H1 (cell line): ENCODE data around the gene RASSF3. TPM values are rescaled to one million over a fixed set of nuclear protein-coding genes. Genes with fewer than 3 reads are reported as not detected.

Experiments
- CTCF ChIA-PET: fragments of 300-600 bp; sonication (Branson Sonifier 250); formaldehyde crosslinking; loops from one replicate; lab custom pipeline; 2021; ENCODE audit not compliant: partially characterized antibody; lab: Charles Lee
- POLR2A ChIA-PET: fragments of 300-600 bp; sonication (Branson Sonifier 250); formaldehyde crosslinking; loops from one replicate; lab custom pipeline; 2021; ENCODE audit warnings: inconsistent platforms; ENCODE audit not compliant: partially characterized antibody; lab: Charles Lee
- DNase-seq, 2 experiments: peaks; one replicate each; pipeline versions ENCODE4 v3.0.0 to v3.0.0-alpha.2; 2010 to 2022; ENCODE audit warnings: low spot score in 2 of 2, low read depth in 1 of 2, mixed read lengths in 1 of 2
- FAIRE-seq: peaks from 2 replicates; lab custom pipeline; 2011; peaks lifted over from hg19 to GRCh38; lab: Jason Lieb, UNC
- H2AFZ ChIP-seq: 2 replicates; pipeline ENCODE4 v1.8.1; 2012; ENCODE audit warnings: low read length, inconsistent platforms
- H2AK5ac ChIP-seq: 2 replicates; pipeline ENCODE4 v1.6.1; 2013; ENCODE audit warnings: low read depth, low read length
- H2BK120ac ChIP-seq: replicated peaks from 2 replicates; pipeline ENCODE3; 2013; ENCODE audit warnings: low read depth, low read length, inconsistent platforms
- H2BK12ac ChIP-seq: 2 replicates; pipeline ENCODE4 v1.6.1; 2013; ENCODE audit warnings: low read depth, low read length
- H2BK15ac ChIP-seq: 2 replicates; pipeline ENCODE4 v1.6.1; 2013; ENCODE audit warnings: low read length
- H2BK20ac ChIP-seq: 2 replicates; pipeline ENCODE4 v1.6.1; 2013; ENCODE audit warnings: low read length
- H2BK5ac ChIP-seq: 2 replicates; pipeline ENCODE4 v1.6.1; 2013; ENCODE audit warnings: low read depth, low read length
- H3K14ac ChIP-seq: 2 replicates; pipeline ENCODE4 v1.6.1; 2013; ENCODE audit warnings: inconsistent platforms; ENCODE audit not compliant: insufficient read length
- H3K18ac ChIP-seq: 2 replicates; pipeline ENCODE4 v1.6.1; 2013; ENCODE audit warnings: low read length; ENCODE audit errors: extremely low read depth
- H3K23ac ChIP-seq: 2 replicates; pipeline ENCODE4 v1.6.1; 2013; ENCODE audit warnings: inconsistent platforms; ENCODE audit not compliant: insufficient read length
- H3K23me2 ChIP-seq: 2 replicates; pipeline ENCODE4 v1.6.1; 2013; ENCODE audit warnings: low read depth, low read length
- H3K27ac ChIP-seq: 2 replicates; pipeline ENCODE4 v1.6.1; 2011; ENCODE audit warnings: low read depth, low read length, inconsistent platforms
- H3K27me3 ChIP-seq, 4 experiments: replicated peaks in 1 of 4; 1 replicate in 1 of 4; 2 replicates in 3 of 4; pipeline versions ENCODE4 v1.6.1 to v1.8.1; 2011 to 2013; ENCODE audit warnings: low read length in 3 of 4, mild to moderate bottlenecking in 3 of 4, inconsistent platforms in 2 of 4, mixed read lengths in 2 of 4, moderate library complexity in 1 of 4; ENCODE audit not compliant: control insufficient read depth in 3 of 4, insufficient read depth in 3 of 4; ENCODE audit errors: extremely low read depth in 1 of 4
- H3K36me3 ChIP-seq, 4 experiments: 2 replicates each; pipeline versions ENCODE4 v1.6.1 to v1.8.1; 2011 to 2013; ENCODE audit warnings: mild to moderate bottlenecking in 4 of 4, low read length in 3 of 4, moderate library complexity in 2 of 4, control low read depth in 1 of 4, inconsistent platforms in 1 of 4; ENCODE audit not compliant: insufficient read depth in 4 of 4, control insufficient read depth in 2 of 4
- H3K4ac ChIP-seq: replicated peaks from 2 replicates; pipeline ENCODE3; 2013; ENCODE audit warnings: low read length, low read depth, mixed read lengths, inconsistent platforms; ENCODE audit not compliant: insufficient read length
- H3K4me1 ChIP-seq, 4 experiments: replicated peaks in 1 of 4; 1 replicate in 1 of 4; 2 replicates in 3 of 4; pipeline versions ENCODE4 v1.6.1 to v1.8.1; 2011 to 2013; ENCODE audit warnings: low read length in 3 of 4, inconsistent platforms in 2 of 4, mixed read lengths in 1 of 4; ENCODE audit not compliant: insufficient read depth in 4 of 4, control insufficient read depth in 3 of 4
- H3K4me2 ChIP-seq, 2 experiments: 2 replicates each; pipeline versions ENCODE4 v1.6.1 to v1.8.1; 2011 to 2013; ENCODE audit warnings: low read depth in 2 of 2, low read length in 2 of 2, control low read depth in 1 of 2, inconsistent platforms in 1 of 2, mild to moderate bottlenecking in 1 of 2; ENCODE audit not compliant: insufficient read depth in 1 of 2
- H3K4me3 ChIP-seq, 4 experiments: fragments of 200-600, 300-600 bp in 1 of 4; sonication (generic), shearing (Covaris generic), sonication (Bioruptor Twin) in 1 of 4; 2 replicates each; pipeline versions ENCODE4 v1.5.1 to v1.8.1; 2011 to 2016; ENCODE audit warnings: low read length in 4 of 4, low read depth in 3 of 4, control low read depth in 2 of 4, inconsistent platforms in 2 of 4, mild to moderate bottlenecking in 2 of 4, mixed read lengths in 1 of 4, moderate library complexity in 1 of 4; ENCODE audit not compliant: insufficient read depth in 2 of 4; ENCODE audit errors: extremely low read depth in 1 of 4
- H3K56ac ChIP-seq: replicated peaks from 2 replicates; pipeline ENCODE3; 2013; ENCODE audit warnings: low read depth, mild to moderate bottlenecking, mixed read lengths, low read length, inconsistent platforms; ENCODE audit not compliant: insufficient read length
- H3K79me1 ChIP-seq: 2 replicates; pipeline ENCODE4 v1.6.1; 2013; ENCODE audit warnings: low read depth, low read length, control low read depth
- H3K79me2 ChIP-seq, 2 experiments: 2 replicates each; pipeline versions ENCODE4 v1.6.1 to v1.8.1; 2012 to 2013; ENCODE audit warnings: low read length in 2 of 2, mild to moderate bottlenecking in 2 of 2, inconsistent platforms in 1 of 2; ENCODE audit not compliant: insufficient read depth in 2 of 2, control insufficient read depth in 1 of 2
- H3K9ac ChIP-seq, 4 experiments: replicated peaks in 1 of 4; 1 replicate in 1 of 4; 2 replicates in 3 of 4; pipeline versions ENCODE4 v1.6.1 to v1.8.1; 2011 to 2013; ENCODE audit warnings: low read depth in 3 of 4, low read length in 3 of 4, control low read depth in 2 of 4, mild to moderate bottlenecking in 2 of 4, moderate library complexity in 2 of 4, inconsistent platforms in 1 of 4; ENCODE audit errors: extremely low read depth in 1 of 4
- H3K9me3 ChIP-seq, 2 experiments: 2 replicates each; pipeline versions ENCODE4 v1.6.1 to v1.8.1; 2012 to 2013; ENCODE audit warnings: mild to moderate bottlenecking in 2 of 2, moderate library complexity in 2 of 2, control low read depth in 1 of 2, inconsistent platforms in 1 of 2, low read depth in 1 of 2, low read length in 1 of 2, mixed read lengths in 1 of 2; ENCODE audit not compliant: insufficient read depth in 2 of 2
- H4K20me1 ChIP-seq, 2 experiments: replicated peaks in 1 of 2; 2 replicates each; pipeline versions ENCODE3 to v1.8.1; 2011 to 2013; ENCODE audit warnings: inconsistent platforms in 2 of 2, low read length in 2 of 2, mild to moderate bottlenecking in 1 of 2; ENCODE audit not compliant: insufficient read depth in 2 of 2, control insufficient read depth in 1 of 2
- H4K5ac ChIP-seq: 2 replicates; pipeline ENCODE4 v1.6.1; 2013; ENCODE audit warnings: low read length, low read depth, mixed read lengths, inconsistent platforms; ENCODE audit not compliant: insufficient read length
- H4K8ac ChIP-seq: 2 replicates; pipeline ENCODE4 v1.8.0; 2013; ENCODE audit warnings: mild to moderate bottlenecking, moderate library complexity, low read length, inconsistent platforms; ENCODE audit not compliant: insufficient read depth; ENCODE audit errors: extremely low read depth
- H4K91ac ChIP-seq: replicated peaks from 2 replicates; pipeline ENCODE3; 2013; ENCODE audit warnings: low read length, mixed read lengths, inconsistent platforms; ENCODE audit not compliant: insufficient read length
- EGR1 ChIP-seq: IDR thresholded peaks from 2 replicates; pipeline ENCODE4 v1.6.1; 2011; ENCODE audit warnings: low read depth, low read length, borderline replicate concordance
- EP300 ChIP-seq, 2 experiments: IDR thresholded peaks; 1 replicate in 1 of 2; 2 replicates in 1 of 2; pipeline ENCODE4 v1.6.1; 2011 to 2012; ENCODE audit warnings: low read depth in 2 of 2, low read length in 2 of 2, mild to moderate bottlenecking in 2 of 2, borderline replicate concordance in 1 of 2, inconsistent platforms in 1 of 2, moderate library complexity in 1 of 2
- KDM1A ChIP-seq: fragments of 200-600, 300-600 bp; sonication (generic); IDR thresholded peaks from 2 replicates; pipeline ENCODE4 v1.7.1; 2016; ENCODE audit warnings: mild to moderate bottlenecking, low read length, borderline replicate concordance
- KDM4A ChIP-seq: IDR thresholded peaks from one replicate; pipeline ENCODE4 v1.7.1; 2012; ENCODE audit warnings: low read depth, mild to moderate bottlenecking, moderate library complexity, low read length, inconsistent platforms; ENCODE audit not compliant: severe bottlenecking
- MAX ChIP-seq: IDR thresholded peaks from 2 replicates; pipeline ENCODE4 v1.6.1; 2012; ENCODE audit warnings: inconsistent platforms
- SP4 ChIP-seq: IDR thresholded peaks from 2 replicates; pipeline ENCODE4 v1.6.1; 2012; ENCODE audit warnings: low read length, inconsistent platforms
- SUZ12 ChIP-seq: fragments of 200-600 bp; sonication (generic); IDR thresholded peaks from 2 replicates; pipeline ENCODE4 v1.6.1; 2012; ENCODE audit warnings: mild to moderate bottlenecking, inconsistent platforms, low read length, moderate library complexity, mixed read lengths
- WGBS, 2 experiments: shearing (Covaris generic) in 1 of 2; methylation state at CpG; one replicate each; pipeline versions ENCODE4 v1.1.6 to v1.1.7; 2013 to 2015; ENCODE audit warnings: low lambda C conversion rate in 2 of 2, mixed read lengths in 2 of 2, inconsistent platforms in 1 of 2, low coverage in 1 of 2, missing lambda C conversion rate in 1 of 2; ENCODE audit not compliant: insufficient replicate concordance in 2 of 2, insufficient coverage in 1 of 2, insufficient read length in 1 of 2; ENCODE audit errors: extremely low coverage in 1 of 2, missing lambda C conversion rate in 1 of 2; 5-methylcytosine and 5-hydroxymethylcytosine counted together
- polyA plus RNA-seq, 7 experiments: library from polyadenylated mRNA; depleted of rRNA in 3 of 7; stranded (reverse) in 5 of 7; unstranded in 2 of 7; fragments of >200 nt in 5 of 7; fragments of 200-250 nt in 2 of 7; gene quantifications; 1 replicate in 5 of 7; 2 replicates in 1 of 7; 4 replicates in 1 of 7; pipeline versions ENCODE4 v1.2.1 to v1.2.3, GENCODE V29; 2011 to 2013; ENCODE audit warnings: missing spikeins in 2 of 7, mixed read lengths in 2 of 7
- total RNA-seq: library from RNA; stranded (reverse); fragmentation: NEBNext Ultra II Directional; extraction: Animal tissue kit (Norgen Biotek cat#: 25700); gene quantifications from 2 replicates; pipeline ENCODE4 v1.2.1, GENCODE V29; 2021

Gene RASSF3
- total and polyA plus RNA-seq, 2 of the 8 experiments (the other 6 are each of a cell fraction or from before 2014, with no cell fraction given) = 19.1 to 64.3 TPM

GRCh38 chr12:64679487-64680001 lies 69.2 kb downstream of the RASSF3 start:
- FAIRE-seq (no peak), DNase-seq (no peak)
- no peak overlapping the region for H4K91ac ChIP-seq
- no peak overlapping the region for H3K23ac ChIP-seq
- H4K8ac ChIP-seq = no peak overlapping the region
- H2BK15ac ChIP-seq = no peak overlapping the region
- H2BK20ac ChIP-seq = no peak overlapping the region
- H3K14ac ChIP-seq = no peak overlapping the region
- no peak overlapping the region for H4K5ac ChIP-seq
- no peaks in the 10 kb centered on the region for H3K23me2 ChIP-seq
- H3K56ac ChIP-seq = no peak overlapping the region
- H3K9ac ChIP-seq = no peak overlapping the region
- H3K4ac ChIP-seq = no peak overlapping the region
- H3K4me1 ChIP-seq = peaks cover 2 to 15% (median 7%) of the 10 kb centered on the region in 4 experiments; a peak in 6 of 7 replicates
- peaks cover 13% of the 10 kb centered on the region; the same call in 1 of the 2 replicates for H3K79me1 ChIP-seq
- CTCF ChIA-PET = interaction anchor here (1.2 to 5.8 kb wide), 7 partner anchors 12 to 113 kb away, joined by 3 to 39 read pairs (median 5); no protein-coding TSS in a partner anchor
- no peak overlapping the region for H3K27ac ChIP-seq
- no peaks in the 10 kb centered on the region for H3K27me3 ChIP-seq
- H2BK5ac ChIP-seq = no peak overlapping the region
- POLR2A ChIA-PET = interaction anchor here (0.6 to 1.4 kb wide), 3 partner anchors 15 to 109 kb away, joined by 3 read pairs; no protein-coding TSS in a partner anchor
- no peak for TF ChIP-seq SUZ12
- no peak for TF ChIP-seq SP4
- no peak for TF ChIP-seq KDM4A
- no peak for TF ChIP-seq MAX
- no peak for TF ChIP-seq KDM1A
- no peak for TF ChIP-seq EP300 (IDR thresholded peaks at IDR 0.05; ENCODE audit: borderline replicate concordance in 1 of 2, low read depth in 2 of 2, low read length in 2 of 2)
- no peak for TF ChIP-seq EGR1
- peaks cover 2 to 80% of the 10 kb centered on the region in 2 experiments; a peak in 3 of 4 replicates for H3K79me2 ChIP-seq
- no peak overlapping the region for H3K4me2 ChIP-seq
- no peak overlapping the region for H2AK5ac ChIP-seq
- H3K18ac ChIP-seq = no peak overlapping the region
- peaks cover 6 to 19% of the 10 kb centered on the region in 2 experiments for H4K20me1 ChIP-seq
- H2BK12ac ChIP-seq = no peak overlapping the region
- no peaks in the 10 kb centered on the region for H3K9me3 ChIP-seq
- WGBS, 2 experiments = 90% methylated on average over 9 of the region's 9 CpGs; no CpG with 5 or more reads in 1 of the 2 experiments
- no peak overlapping the region for H2BK120ac ChIP-seq
- H3K4me3 ChIP-seq = no peak overlapping the region
- H2AFZ ChIP-seq = no peak overlapping the region
- H3K36me3 ChIP-seq = no peaks in the 10 kb centered on the region
